ENCODE measurements around the gene CATSPER3. TPM values are rescaled to one million over a fixed set of nuclear protein-coding genes. Genes with fewer than 3 reads are reported as not detected.

CATSPER3 gene
- total RNA-seq, 1 donor from 2014 or later: not detected

GRCh38 chr5:135030123-135030955 is 62.6 kb downstream of the CATSPER3 start:
- no peak for DNase-seq

GRCh38 chr5:135030956-135031812 is 63.5 kb downstream of the CATSPER3 start:
- no peak for DNase-seq

GRCh38 chr5:135031813-135032694 is 64.3 kb downstream of the CATSPER3 start:
- DNase-seq: no peak

- no peak for DNase-seq
These were observed 64.9 kb downstream of the CATSPER3 start for GRCh38 chr5:135032695-135032998.

- DNase-seq: peak; percentile 53
These were observed 65.5 kb downstream of the CATSPER3 start for GRCh38 chr5:135032999-135033861.

- DNase-seq: no peak
These were observed 66.2 kb downstream of the CATSPER3 start, which contains the start of gene PITX1 for GRCh38 chr5:135033901-135034235. PITX1 (minus strand) TSS chr5:135034228; CDS start chr5:135033881, 347 bp downstream.

GRCh38 chr5:135034236-135034962 is 66.7 kb downstream of the CATSPER3 start:
- DNase-seq: peak; percentile 90

- DNase-seq: no peak
These were observed 67.4 kb downstream of the CATSPER3 start for GRCh38 chr5:135034963-135035677.

GRCh38 chr5:135035678-135036030 is 67.9 kb downstream of the CATSPER3 start:
- no peak for DNase-seq

- no peak for DNase-seq
These were observed 68.7 kb downstream of the CATSPER3 start for GRCh38 chr5:135036405-135036804.

GRCh38 chr5:135037519-135038204 is 70.0 kb downstream of the CATSPER3 start:
- no peak for DNase-seq

- no peak for DNase-seq
These were observed 70.6 kb downstream of the CATSPER3 start for GRCh38 chr5:135038205-135038812.

GRCh38 chr5:135038813-135039270 is 71.1 kb downstream of the CATSPER3 start:
- no peak for DNase-seq

GRCh38 chr5:135039271-135040033 is 71.7 kb downstream of the CATSPER3 start:
- no peak for DNase-seq

- DNase-seq: no peak
These were observed 72.3 kb downstream of the CATSPER3 start for GRCh38 chr5:135040034-135040332.

- DNase-seq: no peak
These were observed 72.8 kb downstream of the CATSPER3 start for GRCh38 chr5:135040333-135041144.

- DNase-seq: no peak
These were observed 73.5 kb downstream of the CATSPER3 start for GRCh38 chr5:135041145-135041587.
